GM20000 (cell line): ENCODE results near the gene D2HGDH.
"Not testable (repeated sequence)": the region's sequence is repeated elsewhere in the genome, so short reads cannot be mapped to it uniquely, and the experiment has no call there.

Experiments
- DNase-seq: peaks from one replicate; pipeline ENCODE4 v3.0.0; 2012; ENCODE audit warnings: low spot score
- TF ChIP-seq, protein P1 (sequence below): IDR thresholded peaks from 2 replicates; pipeline ENCODE4 v1.5.1; 2012; ENCODE audit warnings: mild to moderate bottlenecking, control low read depth; ENCODE audit errors: extremely low read depth, missing control alignments

Gene D2HGDH

DNA sequence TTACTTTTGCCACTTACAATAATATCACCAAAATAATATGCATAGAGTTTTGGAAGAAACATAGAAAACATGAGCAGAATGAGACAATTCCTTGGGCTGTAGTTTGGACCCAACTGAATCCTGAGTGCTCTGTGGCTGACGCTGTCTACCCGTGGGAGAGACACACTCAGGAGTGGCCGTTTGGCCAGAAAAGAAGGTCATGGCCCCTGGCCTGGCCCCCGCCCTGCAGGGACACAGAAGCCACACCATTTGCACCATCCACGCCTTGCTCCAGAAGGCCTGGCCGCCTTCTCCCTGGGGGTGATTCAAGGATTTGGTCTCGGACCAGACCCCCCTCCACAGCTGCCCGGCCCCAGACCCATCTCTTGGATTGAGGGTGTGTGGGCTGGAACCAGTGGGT lies 6.4 kb upstream of the D2HGDH start:
- no peak for DNase-seq

DNA sequence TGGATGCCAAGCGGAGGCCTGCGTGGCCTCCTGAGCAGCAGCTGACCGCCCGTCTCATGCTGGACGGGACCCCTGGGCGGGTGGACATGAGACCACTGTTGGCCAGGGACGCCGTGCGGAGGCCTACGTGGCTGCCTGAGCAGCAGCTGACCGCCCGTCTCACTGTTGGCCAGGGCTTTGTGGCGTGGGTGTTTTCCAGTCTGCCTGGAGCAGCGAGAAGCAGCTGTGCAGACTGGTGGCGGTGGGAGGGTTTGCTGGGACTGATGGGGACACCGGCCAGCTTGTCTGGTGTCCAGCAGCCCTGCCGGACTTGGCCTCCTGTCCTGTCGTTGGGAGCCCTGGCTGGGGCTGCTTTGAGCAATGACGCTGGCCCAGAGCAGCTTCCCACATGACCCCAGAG lies 5.8 kb upstream of the D2HGDH start:
- no peak for DNase-seq
- TF ChIP-seq, protein P1, sequence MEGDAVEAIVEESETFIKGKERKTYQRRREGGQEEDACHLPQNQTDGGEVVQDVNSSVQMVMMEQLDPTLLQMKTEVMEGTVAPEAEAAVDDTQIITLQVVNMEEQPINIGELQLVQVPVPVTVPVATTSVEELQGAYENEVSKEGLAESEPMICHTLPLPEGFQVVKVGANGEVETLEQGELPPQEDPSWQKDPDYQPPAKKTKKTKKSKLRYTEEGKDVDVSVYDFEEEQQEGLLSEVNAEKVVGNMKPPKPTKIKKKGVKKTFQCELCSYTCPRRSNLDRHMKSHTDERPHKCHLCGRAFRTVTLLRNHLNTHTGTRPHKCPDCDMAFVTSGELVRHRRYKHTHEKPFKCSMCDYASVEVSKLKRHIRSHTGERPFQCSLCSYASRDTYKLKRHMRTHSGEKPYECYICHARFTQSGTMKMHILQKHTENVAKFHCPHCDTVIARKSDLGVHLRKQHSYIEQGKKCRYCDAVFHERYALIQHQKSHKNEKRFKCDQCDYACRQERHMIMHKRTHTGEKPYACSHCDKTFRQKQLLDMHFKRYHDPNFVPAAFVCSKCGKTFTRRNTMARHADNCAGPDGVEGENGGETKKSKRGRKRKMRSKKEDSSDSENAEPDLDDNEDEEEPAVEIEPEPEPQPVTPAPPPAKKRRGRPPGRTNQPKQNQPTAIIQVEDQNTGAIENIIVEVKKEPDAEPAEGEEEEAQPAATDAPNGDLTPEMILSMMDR = no peak

More for the DNA sequence above, 6.4 kb upstream of the D2HGDH start:
- TF ChIP-seq, protein P1 = no peak

DNA sequence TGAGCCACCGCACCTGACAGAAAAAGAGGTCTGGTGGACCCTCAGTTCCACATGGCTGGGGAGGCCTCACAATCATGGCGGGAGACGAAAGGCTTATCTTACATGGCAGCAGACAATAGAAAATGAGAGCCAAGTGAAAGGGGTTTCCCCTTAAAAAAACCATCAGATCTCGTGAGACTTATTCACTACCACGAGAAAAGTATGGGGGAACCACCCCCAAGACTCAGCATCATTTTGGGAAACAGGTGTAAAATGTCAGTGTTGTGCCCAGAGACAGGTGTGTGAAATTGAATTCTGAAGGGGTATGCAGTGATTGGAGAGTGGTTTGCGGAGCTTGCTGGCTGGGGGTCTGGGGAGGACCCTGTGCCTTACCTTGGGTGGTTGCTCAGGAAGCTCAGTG lies 4.6 kb upstream of the D2HGDH start:
- DNase-seq = peak; percentile 34
- TF ChIP-seq, protein P1 = no peak

DNA sequence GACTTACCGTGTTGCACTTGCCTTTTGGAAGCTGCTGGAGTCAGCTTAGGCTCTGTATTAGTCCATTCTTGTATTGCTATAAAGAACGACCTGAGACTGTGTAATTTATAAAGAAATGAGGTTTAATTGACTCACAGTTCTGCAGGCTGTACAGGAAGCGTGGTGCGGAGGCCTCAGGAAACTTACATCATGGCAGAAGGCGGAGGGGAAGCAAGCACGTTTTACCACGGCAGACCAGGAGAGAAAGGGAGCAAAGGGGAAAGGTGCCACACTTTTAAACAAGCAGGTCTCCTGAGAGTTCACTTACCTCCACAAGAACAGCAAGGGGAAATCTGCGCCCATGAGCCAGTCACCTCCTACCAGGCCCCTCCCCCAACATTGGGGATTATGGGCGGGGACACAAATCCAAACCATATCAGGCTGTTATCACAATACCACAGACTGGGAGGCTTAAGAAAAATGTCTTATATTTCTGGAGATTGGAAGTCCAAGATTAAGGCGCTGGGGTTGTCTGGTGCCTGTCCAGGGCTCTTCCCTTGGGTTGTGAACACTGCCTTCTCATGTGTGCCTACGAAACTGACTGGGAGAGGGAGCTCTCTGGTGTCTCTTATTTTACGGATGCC lies 3.6 kb upstream of the D2HGDH start:
- no peak for DNase-seq
- TF ChIP-seq, protein P1 = no peak

DNA sequence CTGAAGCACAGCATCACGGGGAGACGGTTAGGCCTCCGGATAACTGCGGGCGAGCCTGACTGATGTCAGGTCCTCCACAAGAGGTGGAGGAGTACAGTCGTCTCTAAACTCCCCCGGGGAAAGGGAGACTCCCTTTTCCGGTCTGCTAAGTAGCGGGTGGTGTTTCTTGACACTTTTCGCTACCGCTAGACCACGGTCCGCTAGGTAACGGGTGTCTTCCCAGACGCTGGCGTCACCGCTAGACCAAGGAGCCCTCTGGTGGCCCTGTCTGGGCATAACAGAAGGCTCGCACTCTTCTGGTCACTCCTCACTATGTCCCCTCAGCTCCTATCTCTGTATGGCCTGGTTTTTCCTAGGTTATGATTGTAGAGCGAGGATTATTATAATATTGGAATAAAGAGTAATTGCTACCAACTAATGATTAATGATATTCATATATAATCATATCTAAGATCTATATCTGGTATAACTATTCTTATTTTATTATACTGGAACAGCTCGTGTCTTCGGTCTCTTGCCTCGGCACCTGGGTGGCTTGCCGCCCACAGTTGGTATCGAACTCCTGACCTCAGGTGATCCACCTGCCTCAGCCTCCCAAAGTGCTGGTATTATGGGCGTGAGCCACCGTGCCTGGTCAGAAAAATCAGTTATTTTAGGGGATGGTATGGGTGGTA lies 1.8 kb upstream of the D2HGDH start:
- TF ChIP-seq, protein P1 = peak; percentile 21
- not testable (repeated sequence) for DNase-seq

DNA sequence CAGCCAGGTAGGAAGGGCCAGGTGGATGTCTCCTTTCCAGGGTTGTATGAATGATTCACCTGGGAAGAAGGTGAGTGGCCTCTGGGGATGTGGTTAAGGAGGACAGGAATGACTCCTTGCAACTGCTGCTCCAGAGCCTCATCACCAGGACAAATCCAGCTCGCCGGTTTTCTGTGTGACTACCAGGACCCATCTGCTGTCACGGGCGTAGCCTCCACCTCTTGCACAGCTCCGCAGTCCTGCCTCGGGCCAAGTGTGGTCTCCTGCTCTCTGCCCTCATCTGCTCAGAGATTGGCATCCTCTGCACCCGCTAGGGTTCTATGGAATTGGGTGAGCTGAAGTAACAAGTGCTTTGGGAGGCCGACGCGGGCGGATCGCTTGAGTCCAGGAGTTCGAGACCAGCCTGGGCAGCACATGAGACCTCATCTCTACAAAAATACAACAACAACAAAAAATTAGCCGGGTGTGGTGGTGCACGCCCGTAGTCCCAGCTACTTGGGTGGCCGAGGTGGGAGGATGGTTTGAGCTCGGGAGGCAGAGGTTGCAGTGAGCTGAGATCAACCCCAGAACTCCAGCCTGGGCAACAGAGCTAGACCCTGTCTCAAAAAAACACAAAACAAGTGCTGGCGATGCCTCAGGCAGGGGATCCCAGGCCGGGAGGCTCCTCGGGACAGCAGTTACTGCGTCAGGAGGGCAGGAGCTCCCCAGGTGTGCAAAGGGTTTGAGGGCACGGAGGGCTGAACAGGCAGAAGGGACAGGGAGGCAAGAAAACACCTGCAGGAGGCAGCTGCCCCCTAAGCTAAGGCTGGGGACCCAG lies 831 bp upstream of the D2HGDH start:
- TF ChIP-seq, protein P1 = no peak
- no peak for DNase-seq

DNA sequence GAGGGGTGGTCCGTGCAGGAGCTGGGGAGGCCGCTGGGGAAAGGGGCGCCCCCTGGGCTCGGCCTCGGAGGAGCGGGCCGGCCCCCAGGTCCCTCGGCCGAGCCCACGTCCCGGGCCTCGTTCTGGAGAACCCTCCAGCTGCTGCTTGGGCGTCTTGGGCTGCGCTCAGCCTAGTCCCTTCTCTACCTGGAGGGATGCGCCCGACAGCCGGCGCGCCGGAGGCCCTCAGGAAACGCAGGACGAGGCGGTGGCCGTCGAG lies 293 bp upstream of the D2HGDH start:
- DNase-seq = no peak
- TF ChIP-seq, protein P1 = no peak
